Nephron (organoid): ENCODE measurements around the gene TCERG1L.
"Not testable (repeated sequence)": the region's sequence is repeated elsewhere in the genome, so short reads cannot be mapped to it uniquely, and the experiment has no call there.

ENCODE experiments used
- H3K27ac Mint-ChIP-seq, 3 experiments: 2 replicates each; pipeline ENCODE4 v1.8.0; 2020; ENCODE audit warnings: mixed read lengths in 3 of 3, mild to moderate bottlenecking in 2 of 3, moderate library complexity in 1 of 3
- H3K27me3 Mint-ChIP-seq: 2 replicates; pipeline ENCODE4 v1.8.0; 2021; ENCODE audit warnings: low read depth, mild to moderate bottlenecking, moderate library complexity, mixed read lengths
- H3K36me3 Mint-ChIP-seq: 2 replicates; pipeline ENCODE4 v1.8.0; 2020; ENCODE audit warnings: low read depth, mixed read lengths
- H3K4me1 Mint-ChIP-seq: 2 replicates; pipeline ENCODE4 v1.8.0; 2020; ENCODE audit warnings: mixed read lengths
- H3K4me3 Mint-ChIP-seq, 3 experiments: 2 replicates each; pipeline ENCODE4 v1.8.0; 2020; ENCODE audit warnings: mild to moderate bottlenecking in 3 of 3, mixed read lengths in 3 of 3, moderate library complexity in 2 of 3
- H3K9me3 Mint-ChIP-seq: 2 replicates; pipeline ENCODE4 v1.8.0; 2020; ENCODE audit warnings: mixed read lengths
- TF ChIP-seq, protein P1 (sequence below), 3 experiments: fragments of 200-600 bp; sonication (generic); IDR thresholded peaks; one replicate each; pipeline ENCODE4 v1.5.0; 2021; ENCODE audit warnings: antibody characterized with exemption in 3 of 3; ENCODE audit not compliant: unreplicated experiment in 3 of 3

The TCERG1L gene

GRCh38 chr10:131344747-131345146 lies 33.2 kb upstream of the TCERG1L start:
- H3K4me3 Mint-ChIP-seq: no peak overlapping the region

DNA sequence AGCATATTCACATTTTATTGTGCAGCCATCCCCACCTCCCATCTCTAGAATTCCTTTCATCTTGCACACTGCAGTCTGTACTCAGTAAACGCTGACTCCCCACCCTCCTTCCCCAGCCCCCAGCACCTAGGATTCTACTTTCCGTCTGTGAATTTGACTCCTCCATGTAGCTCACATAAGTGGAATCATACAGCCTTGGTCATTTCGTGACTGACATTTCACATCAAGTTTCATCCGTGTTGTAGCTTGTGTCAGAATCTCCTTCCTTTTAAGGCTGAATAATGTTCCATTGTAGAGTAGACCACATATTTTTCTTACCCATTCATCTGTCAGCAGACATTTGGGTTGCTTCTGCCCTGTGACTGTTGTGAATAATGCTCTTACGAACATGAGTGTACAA lies 26.2 kb upstream of the TCERG1L start:
- H3K27ac Mint-ChIP-seq: no peak overlapping the region
- TF ChIP-seq, protein P1, sequence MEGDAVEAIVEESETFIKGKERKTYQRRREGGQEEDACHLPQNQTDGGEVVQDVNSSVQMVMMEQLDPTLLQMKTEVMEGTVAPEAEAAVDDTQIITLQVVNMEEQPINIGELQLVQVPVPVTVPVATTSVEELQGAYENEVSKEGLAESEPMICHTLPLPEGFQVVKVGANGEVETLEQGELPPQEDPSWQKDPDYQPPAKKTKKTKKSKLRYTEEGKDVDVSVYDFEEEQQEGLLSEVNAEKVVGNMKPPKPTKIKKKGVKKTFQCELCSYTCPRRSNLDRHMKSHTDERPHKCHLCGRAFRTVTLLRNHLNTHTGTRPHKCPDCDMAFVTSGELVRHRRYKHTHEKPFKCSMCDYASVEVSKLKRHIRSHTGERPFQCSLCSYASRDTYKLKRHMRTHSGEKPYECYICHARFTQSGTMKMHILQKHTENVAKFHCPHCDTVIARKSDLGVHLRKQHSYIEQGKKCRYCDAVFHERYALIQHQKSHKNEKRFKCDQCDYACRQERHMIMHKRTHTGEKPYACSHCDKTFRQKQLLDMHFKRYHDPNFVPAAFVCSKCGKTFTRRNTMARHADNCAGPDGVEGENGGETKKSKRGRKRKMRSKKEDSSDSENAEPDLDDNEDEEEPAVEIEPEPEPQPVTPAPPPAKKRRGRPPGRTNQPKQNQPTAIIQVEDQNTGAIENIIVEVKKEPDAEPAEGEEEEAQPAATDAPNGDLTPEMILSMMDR (IDR thresholded peaks at IDR 0.05; ENCODE audit: unreplicated experiment in 3 of 3): no peak

More at GRCh38 chr10:131344747-131345146, 33.2 kb upstream of the TCERG1L start:
- Mint-ChIP-seq H3K27ac (no peak overlapping the region), H3K27me3 (peaks cover 38% of the 10 kb centered on the region), H3K9me3 (peaks cover 5% of the 10 kb centered on the region), H3K4me1 (no peaks in the 10 kb centered on the region), H3K36me3 (no peaks in the 10 kb centered on the region)
- TF ChIP-seq, protein P1 (IDR thresholded peaks at IDR 0.05; ENCODE audit: unreplicated experiment in 3 of 3): no peak

DNA sequence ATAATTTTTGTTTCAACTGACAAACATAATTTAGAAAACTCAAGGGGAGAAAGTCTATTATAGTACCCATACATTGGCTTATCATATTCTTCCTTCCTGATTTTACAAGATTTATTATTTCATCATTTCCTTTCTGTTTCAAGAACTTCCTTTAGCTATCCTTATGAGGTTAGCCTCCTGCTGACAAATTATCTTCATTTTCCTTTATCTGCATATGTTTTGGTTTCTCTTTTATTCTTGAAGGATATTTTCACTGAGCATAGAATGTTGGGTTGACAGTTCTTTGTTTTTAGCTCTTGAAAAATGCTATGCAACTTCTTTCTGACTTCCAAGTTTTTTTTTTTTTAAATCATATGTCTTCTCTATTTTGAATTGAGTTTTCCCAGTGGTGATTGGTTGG lies 21.3 kb upstream of the TCERG1L start:
- H3K27me3 Mint-ChIP-seq: peaks cover 35% of the 10 kb centered on the region
- TF ChIP-seq, protein P1 (IDR thresholded peaks at IDR 0.05; ENCODE audit: unreplicated experiment in 3 of 3): no peak
- H3K36me3 Mint-ChIP-seq: no peaks in the 10 kb centered on the region
- H3K4me1 Mint-ChIP-seq: no peaks in the 10 kb centered on the region
- peaks cover 9% of the 10 kb centered on the region for H3K9me3 Mint-ChIP-seq
- no peak overlapping the region for H3K27ac Mint-ChIP-seq
- no peak overlapping the region for H3K4me3 Mint-ChIP-seq

More for the DNA sequence above, 26.2 kb upstream of the TCERG1L start:
- H3K4me1 Mint-ChIP-seq: no peaks in the 10 kb centered on the region
- no peak overlapping the region for H3K4me3 Mint-ChIP-seq
- H3K9me3 Mint-ChIP-seq: peaks cover 9% of the 10 kb centered on the region
- H3K36me3 Mint-ChIP-seq: no peaks in the 10 kb centered on the region
- H3K27me3 Mint-ChIP-seq: peaks cover 14% of the 10 kb centered on the region

DNA sequence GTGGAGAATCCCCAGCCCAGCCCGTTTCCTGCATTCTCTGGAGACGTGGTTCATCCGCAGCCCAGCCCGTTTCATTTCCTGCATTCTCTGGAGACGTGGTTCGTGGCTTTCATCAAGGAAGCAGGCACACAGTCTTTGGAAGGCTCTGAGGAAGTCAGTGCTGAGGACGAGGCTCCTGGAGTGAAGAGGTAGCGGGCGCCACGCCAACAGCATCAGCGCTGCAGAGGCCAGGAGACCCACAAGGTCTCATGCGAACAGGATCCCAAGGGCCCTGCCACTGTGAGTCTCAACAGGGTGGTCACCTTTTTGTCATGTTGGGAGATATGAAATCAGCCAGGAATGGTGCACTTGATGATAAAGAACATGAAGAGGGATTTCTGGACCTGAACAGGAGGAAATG lies 12.4 kb upstream of the TCERG1L start:
- Mint-ChIP-seq H3K9me3 (peaks cover 3% of the 10 kb centered on the region), H3K36me3 (no peaks in the 10 kb centered on the region), H3K27ac (no peak overlapping the region), H3K27me3 (peaks cover 88% of the 10 kb centered on the region), H3K4me3 (no peak overlapping the region), H3K4me1 (no peaks in the 10 kb centered on the region)
- TF ChIP-seq, protein P1 (IDR thresholded peaks at IDR 0.05; ENCODE audit: unreplicated experiment in 3 of 3): no peak

- peaks cover 88% of the 10 kb centered on the region for H3K27me3 Mint-ChIP-seq
- H3K9me3 Mint-ChIP-seq: peaks cover 3% of the 10 kb centered on the region
- H3K4me1 Mint-ChIP-seq: no peaks in the 10 kb centered on the region
- H3K4me3 Mint-ChIP-seq: no peak overlapping the region
- TF ChIP-seq, protein P1 (IDR thresholded peaks at IDR 0.05; ENCODE audit: unreplicated experiment in 3 of 3): no peak
- H3K36me3 Mint-ChIP-seq: no peaks in the 10 kb centered on the region
- no peak overlapping the region for H3K27ac Mint-ChIP-seq
These were observed 11.5 kb upstream of the TCERG1L start for GRCh38 chr10:131323025-131323424.

- H3K4me1 Mint-ChIP-seq, H3K4me3 Mint-ChIP-seq, H3K27ac Mint-ChIP-seq, H3K9me3 Mint-ChIP-seq, H3K36me3 Mint-ChIP-seq: not testable (repeated sequence)
- H3K27me3 Mint-ChIP-seq: peaks cover 88% of the 10 kb centered on the region
These were observed 11.1 kb upstream of the TCERG1L start for GRCh38 chr10:131322575-131322974.
